Skin epidermis (tissue), 12 donors: Measurements from ENCODE around the gene ZNF639.
A peak's percentile ranks its signal among the peaks of the same experiment; 100 is the strongest.

Experiments used
- H3K27ac ChIP-seq, 21 experiments: fragments of 200-600 bp; sonication (generic) in 11 of 21; one replicate each; pipeline ENCODE4 v1.5.0; 2020; ENCODE audit warnings: mild to moderate bottlenecking in 3 of 21, inconsistent platforms in 2 of 21, moderate library complexity in 2 of 21
- H3K4me3 ChIP-seq, 7 experiments: fragments of 200-600 bp; sonication (generic) in 2 of 7; one replicate each; pipeline ENCODE4 v1.5.0; 2020; ENCODE audit warnings: inconsistent platforms in 2 of 7, mild to moderate bottlenecking in 2 of 7, moderate library complexity in 1 of 7

ZNF639 gene

GRCh38 chr3:179309225-179310078 lies 13.4 kb upstream of the ZNF639 start:
- Histone ChIP-seq H3K4me3 (no peak overlapping the region), H3K27ac (no peak overlapping the region)

GRCh38 chr3:179318876-179319275 lies 4.0 kb upstream of the ZNF639 start:
- H3K27ac ChIP-seq = no peak overlapping the region
- H3K4me3 ChIP-seq = no peak overlapping the region

- H3K4me3 ChIP-seq = peak overlapping the region in 5 of 7 experiments; percentile 73 to 91 (median 81)
- H3K27ac ChIP-seq = peak overlapping the region in 13 of 21 experiments; percentile 16 to 98 (median 95)
These were observed 1.1 kb upstream of the ZNF639 start for GRCh38 chr3:179321668-179322285.

- H3K27ac ChIP-seq = peak overlapping the region; percentile 80 to 99 (median 94)
- peak overlapping the region; percentile 73 to 93 (median 81) for H3K4me3 ChIP-seq
These were observed 623 bp downstream of the ZNF639 start for GRCh38 chr3:179323197-179324110.

- H3K27ac ChIP-seq = peak overlapping the region in 15 of 21 experiments; percentile 80 to 98 (median 95)
These were observed 1.5 kb downstream of the ZNF639 start for GRCh38 chr3:179324270-179324754.

GRCh38 chr3:179330438-179330837 lies 7.6 kb downstream of the ZNF639 start:
- no peak overlapping the region for H3K4me3 ChIP-seq
- H3K27ac ChIP-seq = no peak overlapping the region

More at GRCh38 chr3:179324270-179324754, 1.5 kb downstream of the ZNF639 start:
- H3K4me3 ChIP-seq = peak overlapping the region; percentile 73 to 93 (median 81)

- no peak overlapping the region for H3K4me3 ChIP-seq
- no peak overlapping the region for H3K27ac ChIP-seq
These were observed 9.4 kb downstream of the ZNF639 start for GRCh38 chr3:179332240-179332639.

- no peak overlapping the region for H3K27ac ChIP-seq
- H3K4me3 ChIP-seq = no peak overlapping the region
These were observed 10.3 kb downstream of the ZNF639 start for GRCh38 chr3:179333084-179333483.

GRCh38 chr3:179336345-179336929 lies 13.6 kb downstream of the ZNF639 start:
- Histone ChIP-seq H3K27ac (no peak overlapping the region), H3K4me3 (no peak overlapping the region)

GRCh38 chr3:179347345-179348194 lies 24.7 kb downstream of the ZNF639 start, which contains the start of gene MFN1:
TSS of gene MFN1 (plus strand) at chr3:179347709. CDS start at chr3:179348852, 1,143 bp downstream.
- Histone ChIP-seq H3K27ac (peak within 1 kb of the TSS; percentile 55 to 93 (median 85)), H3K4me3 (peak within 1 kb of the TSS; percentile 61 to 88 (median 82))

- Histone ChIP-seq H3K4me3 (peak overlapping the region; percentile 61 to 88 (median 82)), H3K27ac (peak overlapping the region in 18 of 21 experiments; percentile 72 to 93 (median 86))
These were observed 25.6 kb downstream of the ZNF639 start for GRCh38 chr3:179348325-179349013.

- H3K4me3 ChIP-seq = no peak overlapping the region
These were observed 33.2 kb downstream of the ZNF639 start for GRCh38 chr3:179355996-179356395.

GRCh38 chr3:179363332-179363731 lies 40.5 kb downstream of the ZNF639 start:
- Histone ChIP-seq H3K27ac (no peak overlapping the region), H3K4me3 (no peak overlapping the region)

More at GRCh38 chr3:179355996-179356395, 33.2 kb downstream of the ZNF639 start:
- no peak overlapping the region for H3K27ac ChIP-seq

GRCh38 chr3:179369621-179370020 lies 46.8 kb downstream of the ZNF639 start:
- no peak overlapping the region for H3K27ac ChIP-seq
- no peak overlapping the region for H3K4me3 ChIP-seq

GRCh38 chr3:179373938-179374337 lies 51.1 kb downstream of the ZNF639 start:
- no peak overlapping the region for H3K4me3 ChIP-seq
- H3K27ac ChIP-seq = no peak overlapping the region

- Histone ChIP-seq H3K27ac (no peak overlapping the region), H3K4me3 (no peak overlapping the region)
These were observed 52.5 kb downstream of the ZNF639 start for GRCh38 chr3:179375091-179375999.

- no peak overlapping the region for H3K4me3 ChIP-seq
- H3K27ac ChIP-seq = no peak overlapping the region
These were observed 53.6 kb downstream of the ZNF639 start for GRCh38 chr3:179376474-179376873.
